HG02623 (cell line): ENCODE data around the gene CDC14A.
"Not testable (repeated sequence)": the region's sequence is repeated elsewhere in the genome, so short reads cannot be mapped to it uniquely, and the experiment has no call there.

Source experiments
- ATAC-seq: cut with Tn5 transposase; IDR thresholded peaks from one replicate; pipeline ENCODE4 v1.9.1; 2021; ENCODE audit warnings: moderate library complexity; ENCODE audit not compliant: unreplicated experiment

CDC14A gene

DNA sequence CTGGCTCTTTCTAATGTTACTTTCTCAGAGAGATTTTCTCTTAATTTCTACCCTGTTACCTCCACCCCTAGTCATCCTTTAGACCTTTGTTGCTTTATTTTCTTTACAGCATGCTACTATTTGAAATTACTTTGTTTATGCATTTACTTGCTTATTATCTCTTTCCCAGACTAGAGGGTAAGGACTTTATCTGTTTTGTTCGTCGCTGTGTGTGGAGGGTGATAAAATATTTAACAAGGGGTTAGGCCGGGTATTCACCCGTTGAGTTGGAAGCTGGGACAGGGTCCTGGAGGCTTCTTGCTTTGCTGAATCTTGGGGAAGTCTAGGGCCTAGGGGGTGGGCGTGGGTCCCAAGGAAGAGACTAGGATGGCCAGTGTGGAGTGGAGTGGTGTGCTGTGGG, 43.6 kb downstream of the CDC14A start:
- ATAC-seq: no peak

DNA sequence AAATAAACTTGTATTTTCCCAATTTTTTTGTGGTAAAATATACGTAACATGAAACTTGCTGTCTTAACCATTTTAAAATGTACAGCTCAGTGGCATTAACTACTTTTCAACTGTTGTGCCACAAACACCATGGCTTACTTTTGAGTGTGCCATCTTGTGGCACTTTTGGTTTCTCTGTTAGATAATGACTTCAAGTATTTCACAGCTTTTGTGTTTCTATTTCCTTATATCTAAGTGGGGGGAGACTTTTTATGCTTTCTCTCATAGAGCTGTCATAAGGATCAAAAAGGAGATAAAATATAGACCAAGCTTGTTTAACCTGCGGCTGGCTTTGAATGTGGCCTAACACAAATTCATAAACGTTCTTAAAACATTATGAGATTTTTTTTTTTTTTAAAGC, 44.3 kb downstream of the CDC14A start:
- no peak for ATAC-seq

DNA sequence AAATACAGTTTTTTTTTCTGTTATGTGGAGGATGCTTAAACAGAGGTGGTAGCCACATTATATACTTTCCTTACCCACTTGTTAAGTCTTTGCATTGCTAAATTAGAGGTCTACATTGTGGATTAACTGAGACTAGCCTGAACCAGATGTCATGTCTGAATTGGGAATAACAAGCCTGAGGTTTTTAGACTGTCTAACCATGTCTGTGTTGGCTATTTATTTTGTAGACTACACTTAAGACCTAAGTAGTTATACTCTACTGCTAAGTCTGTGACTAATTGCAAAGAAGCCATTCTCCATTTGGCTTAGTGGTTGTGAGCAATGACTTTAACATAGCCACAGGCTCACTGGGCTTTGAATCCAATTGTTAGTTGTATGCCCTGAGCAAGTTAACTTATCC, 45.4 kb downstream of the CDC14A start:
- no peak for ATAC-seq

DNA sequence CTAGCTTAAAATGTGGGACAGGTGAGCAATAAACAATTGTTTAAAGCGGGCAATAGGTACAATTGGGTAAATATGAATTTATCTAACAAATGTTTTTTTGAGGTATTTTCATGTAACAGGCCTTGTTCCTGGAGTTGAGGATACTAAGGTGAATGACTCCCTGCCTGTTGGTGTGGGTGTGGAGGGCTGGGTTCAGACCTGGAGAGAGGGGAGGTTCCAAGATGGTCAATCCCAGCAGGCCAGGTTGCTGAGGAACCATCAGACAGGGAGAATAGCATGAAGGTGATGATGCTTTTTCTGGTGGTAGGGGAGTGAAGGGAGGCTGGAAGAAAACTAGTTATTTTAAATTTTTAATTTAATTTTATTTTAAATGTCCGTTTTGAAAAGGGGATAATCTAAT, 46.3 kb downstream of the CDC14A start:
- ATAC-seq: no peak

DNA sequence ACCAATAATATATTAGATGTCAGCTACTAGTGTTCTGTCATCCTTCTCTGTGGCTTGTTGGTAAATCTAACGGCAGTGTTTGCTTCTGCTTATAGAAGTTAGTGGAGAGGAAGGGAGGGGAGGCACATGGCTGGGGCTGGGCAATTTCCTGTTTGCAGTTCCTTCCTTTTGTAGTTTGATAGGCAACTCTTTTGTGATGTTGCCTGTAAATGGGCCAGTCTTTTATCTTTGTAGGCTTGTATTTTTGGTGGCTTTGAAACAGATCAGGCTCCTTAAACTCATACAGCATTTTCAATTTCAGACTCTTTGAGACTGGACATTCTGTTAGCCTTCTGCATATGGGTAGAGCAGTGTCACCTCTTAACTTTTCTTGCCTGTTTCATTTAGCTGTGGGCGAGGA, 48.1 kb downstream of the CDC14A start:
- ATAC-seq: no peak

DNA sequence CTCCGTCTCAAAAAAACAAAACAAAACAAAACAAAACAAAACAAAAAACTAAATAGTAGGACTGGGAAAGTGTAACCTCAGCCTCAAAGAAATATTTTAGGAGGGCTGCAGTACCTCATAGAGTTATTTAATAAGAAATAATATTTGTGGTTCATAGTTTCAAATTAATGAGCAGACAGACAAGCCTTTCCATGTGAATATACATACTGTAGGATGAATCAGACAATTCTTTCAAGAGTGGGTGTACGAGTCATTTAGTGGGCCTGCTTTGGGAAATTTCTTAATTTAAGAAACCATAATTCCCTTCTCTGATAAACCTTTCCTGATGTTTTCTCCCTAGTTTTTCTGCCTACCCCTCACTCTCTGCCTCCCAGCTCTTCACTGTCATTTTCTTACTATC, 52.5 kb downstream of the CDC14A start:
- no peak for ATAC-seq

DNA sequence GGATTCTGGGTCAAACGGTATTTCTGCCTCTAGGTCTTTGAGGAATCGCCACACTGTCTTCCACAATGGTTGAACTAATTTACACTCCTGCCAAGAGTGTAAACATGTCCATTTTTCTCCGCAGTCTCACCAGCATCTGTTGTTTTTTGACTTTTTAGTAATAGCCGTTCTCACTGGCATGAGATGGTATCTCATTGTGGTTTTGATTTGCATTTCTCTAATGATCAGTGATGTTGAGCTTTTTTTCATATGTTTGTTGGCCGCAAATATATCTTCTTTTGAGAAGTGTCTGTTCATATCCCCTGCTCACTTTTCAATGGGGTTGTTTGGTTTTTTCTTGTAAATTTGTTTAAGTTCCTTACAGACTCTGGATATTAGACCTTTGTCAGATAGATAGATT, 53.6 kb downstream of the CDC14A start:
- ATAC-seq: not testable (repeated sequence)

DNA sequence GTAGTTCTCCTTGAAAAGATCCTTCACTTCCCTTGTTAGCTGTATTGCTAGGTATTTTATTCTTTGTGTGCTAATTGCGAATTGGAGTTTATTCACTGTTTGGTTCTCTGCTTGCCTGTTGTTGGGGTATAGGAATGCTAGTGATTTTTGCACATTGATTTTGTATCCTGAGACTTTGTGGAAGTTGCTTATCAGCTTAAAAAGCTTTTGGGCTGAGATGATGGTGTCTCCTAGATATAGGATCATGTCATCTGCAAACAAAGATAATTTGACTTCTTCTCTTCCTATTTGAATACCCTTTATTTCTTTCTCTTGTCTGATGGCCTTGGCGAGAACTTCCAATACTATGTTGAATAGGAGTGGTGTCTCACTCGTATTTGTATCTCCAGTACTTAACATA, 55.1 kb downstream of the CDC14A start:
- not testable (repeated sequence) for ATAC-seq

DNA sequence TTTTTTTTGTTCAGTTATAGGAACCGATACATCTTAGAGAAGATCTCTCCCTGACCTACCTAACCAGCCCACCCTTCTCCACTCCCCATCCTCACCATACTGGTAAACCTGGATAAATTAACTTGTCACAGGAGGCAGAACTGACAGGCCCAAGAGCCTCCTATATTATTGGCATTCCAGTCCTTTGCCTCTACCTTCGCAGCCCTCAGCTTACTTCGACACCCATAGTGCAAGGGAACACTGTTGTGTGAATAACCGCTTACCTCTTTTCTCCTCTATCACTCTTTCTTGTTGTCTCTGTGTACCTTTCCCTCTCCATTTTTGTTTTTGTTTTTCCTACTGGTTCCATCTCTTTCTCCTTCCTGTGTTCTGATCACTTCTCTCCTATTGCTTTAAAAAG, 58.7 kb downstream of the CDC14A start:
- ATAC-seq: no peak

DNA sequence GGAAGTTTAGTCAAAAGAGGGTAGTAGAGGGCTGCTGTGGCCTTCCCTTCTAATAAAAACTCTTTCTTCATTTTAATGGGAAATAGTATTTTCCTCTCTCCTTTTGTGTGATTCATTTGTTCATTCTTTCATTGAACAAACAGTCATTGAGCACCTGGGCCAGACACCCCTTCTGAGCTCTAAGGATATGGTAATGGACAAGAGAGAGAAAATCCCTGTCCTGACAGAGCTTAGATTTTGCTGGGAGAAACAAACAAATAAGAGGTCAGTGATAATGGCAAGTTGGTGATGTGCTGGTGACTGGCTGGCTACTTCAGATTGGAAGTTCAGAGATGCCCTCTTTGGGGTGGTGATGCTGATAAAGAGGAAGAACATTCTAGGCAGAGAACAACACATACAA, 59.3 kb downstream of the CDC14A start:
- no peak for ATAC-seq

DNA sequence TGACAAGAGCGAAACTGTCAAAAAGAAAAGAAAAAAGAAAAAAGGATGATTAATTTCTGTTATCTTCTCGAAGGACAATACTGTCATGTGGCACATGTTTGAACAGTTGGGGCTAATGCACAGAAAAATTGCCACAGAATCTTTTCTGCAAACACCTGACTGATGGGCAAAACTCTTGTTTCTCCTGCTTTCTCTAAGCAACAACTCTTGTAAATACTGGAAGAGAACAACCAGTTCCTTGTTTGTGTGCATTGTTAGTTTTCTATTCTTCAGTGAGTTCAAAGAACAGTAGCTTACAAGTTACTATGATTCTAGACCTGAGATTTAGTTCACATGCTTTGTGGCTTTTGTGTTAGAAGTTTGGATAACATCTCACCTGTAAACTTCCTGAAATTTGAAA, 60.7 kb downstream of the CDC14A start:
- no peak for ATAC-seq

DNA sequence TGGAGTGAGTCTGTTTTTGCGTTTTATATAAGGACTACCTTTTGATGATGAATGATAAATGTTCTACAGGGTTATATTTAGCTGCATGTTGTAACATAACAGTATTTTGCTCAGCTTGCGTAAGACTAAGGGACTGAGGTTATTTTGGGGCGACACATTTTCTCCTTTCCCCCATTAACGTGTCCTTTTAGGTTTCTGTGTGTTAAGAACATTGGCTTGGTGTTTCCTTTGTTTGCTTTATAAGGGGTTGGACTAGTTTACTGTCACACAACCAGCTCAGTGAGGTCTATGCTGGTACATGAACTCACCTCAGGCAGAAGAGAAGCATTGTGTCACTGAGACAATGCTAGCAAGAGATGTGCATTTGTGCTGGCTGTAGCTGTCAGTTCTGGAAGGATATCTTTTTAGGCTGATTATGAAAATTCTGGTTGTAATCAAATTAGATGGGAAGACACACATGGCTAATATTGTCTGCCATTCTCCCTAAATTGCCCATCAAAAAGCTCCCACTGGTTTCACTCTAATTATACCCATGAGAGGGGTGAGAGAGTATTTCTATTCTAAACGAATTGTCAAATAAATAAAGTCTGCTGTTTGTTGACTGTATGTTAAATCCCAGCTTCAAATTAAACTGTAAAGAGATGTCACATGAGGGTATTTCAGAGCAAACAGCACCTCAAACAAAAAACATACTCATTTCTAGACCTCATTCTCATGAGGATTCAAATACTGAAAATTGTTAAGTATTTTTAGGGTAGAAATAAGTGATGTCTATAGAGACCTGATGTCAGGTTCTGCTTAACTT, 62.6 kb downstream of the CDC14A start:
- ATAC-seq: no peak

DNA sequence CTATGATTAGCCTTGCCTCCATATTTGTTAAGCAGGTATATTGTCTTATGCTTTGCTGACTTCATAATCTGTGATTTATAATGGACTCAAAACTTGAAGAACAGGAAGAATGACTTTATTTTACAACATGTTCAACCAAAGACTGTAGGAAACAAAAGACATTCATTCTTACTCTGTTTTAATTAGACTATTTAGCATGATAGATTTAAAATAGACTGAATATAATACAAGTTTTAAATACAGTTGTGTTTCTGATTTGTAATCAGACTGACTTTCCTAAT, 63.1 kb downstream of the CDC14A start:
- ATAC-seq: no peak

DNA sequence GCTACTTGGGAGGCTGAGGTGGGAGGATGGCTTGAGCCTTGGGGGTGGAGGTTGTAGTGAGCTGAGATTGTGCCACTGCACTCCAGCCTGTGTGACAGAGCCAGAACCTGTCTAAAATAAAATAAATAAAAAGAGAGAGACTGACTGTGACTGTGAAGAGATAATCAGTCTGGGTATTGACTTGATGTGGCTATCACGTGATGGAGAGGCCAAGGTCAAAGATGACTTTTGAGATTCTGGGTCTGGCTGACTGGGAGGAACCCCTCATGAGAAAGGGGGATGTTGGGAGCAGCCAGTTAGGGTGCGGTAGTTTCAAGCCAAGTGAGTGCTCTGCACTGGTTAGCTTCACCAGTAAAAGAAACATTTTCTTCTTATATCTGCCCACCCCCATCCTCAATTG, 66.8 kb downstream of the CDC14A start:
- ATAC-seq: no peak

DNA sequence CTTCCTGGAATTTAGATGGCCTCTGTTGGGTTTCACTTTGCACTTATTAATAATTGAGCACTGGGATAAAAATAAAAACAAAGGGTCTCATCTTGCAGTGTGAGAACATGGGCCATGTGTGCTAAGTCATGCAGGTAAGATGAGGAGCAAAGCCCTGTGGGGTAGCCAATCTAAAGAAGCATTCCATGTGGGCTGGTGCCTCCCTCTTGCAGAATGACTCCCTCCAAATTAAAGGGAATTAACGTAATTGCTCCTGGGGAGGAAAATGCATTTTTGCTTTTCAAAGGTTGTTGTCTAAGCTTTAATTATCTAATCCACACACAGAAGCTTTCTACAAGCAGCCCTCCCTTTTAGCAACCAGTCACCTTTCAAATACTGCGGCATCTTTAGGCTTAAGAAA, 69.8 kb downstream of the CDC14A start:
- ATAC-seq: no peak

DNA sequence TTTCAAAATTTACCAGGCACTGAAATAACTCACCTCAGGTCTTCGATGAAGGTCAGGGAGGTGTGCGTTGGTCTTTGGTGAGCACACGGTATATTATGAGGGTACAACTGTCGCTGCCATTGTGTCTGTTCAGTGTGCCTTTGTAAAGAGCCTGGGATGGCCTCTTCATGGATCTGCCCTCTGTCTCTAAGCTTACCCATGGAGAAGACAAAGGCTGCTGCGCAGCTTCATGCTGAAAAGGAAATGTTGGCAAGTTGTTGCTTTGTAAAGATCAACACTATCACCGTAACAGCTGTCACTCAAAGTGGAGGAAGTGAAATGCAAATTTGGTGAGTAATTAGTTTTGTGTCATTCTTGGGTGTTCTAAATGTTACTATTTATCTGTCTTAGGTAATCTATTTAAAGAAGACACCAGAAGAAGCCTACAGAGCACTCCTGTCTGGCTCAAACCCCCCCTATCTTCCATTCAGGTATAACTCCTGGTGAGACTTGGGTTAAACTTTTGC, 71.6 kb downstream of the CDC14A start:
- peak; percentile 87 for ATAC-seq

DNA sequence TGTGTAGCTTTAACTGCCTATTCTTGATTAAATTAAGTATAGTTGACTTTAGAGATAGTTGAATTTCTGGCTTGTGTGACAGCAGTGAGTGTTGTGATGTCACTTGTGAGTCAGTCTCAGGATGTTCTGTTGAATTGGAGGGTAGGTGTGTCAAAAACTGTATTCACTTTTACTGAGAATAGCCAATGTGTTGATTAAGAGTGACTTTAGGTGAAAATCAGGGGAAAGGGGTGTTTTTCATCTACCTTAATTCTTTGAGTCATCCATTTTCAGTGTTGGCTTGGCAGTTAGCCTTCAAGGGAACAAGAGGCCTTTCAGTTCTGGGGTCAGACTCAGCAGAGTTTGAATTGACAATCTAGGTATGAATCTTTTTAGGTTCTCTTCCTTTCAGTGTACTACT, 75.9 kb downstream of the CDC14A start:
- ATAC-seq: no peak

DNA sequence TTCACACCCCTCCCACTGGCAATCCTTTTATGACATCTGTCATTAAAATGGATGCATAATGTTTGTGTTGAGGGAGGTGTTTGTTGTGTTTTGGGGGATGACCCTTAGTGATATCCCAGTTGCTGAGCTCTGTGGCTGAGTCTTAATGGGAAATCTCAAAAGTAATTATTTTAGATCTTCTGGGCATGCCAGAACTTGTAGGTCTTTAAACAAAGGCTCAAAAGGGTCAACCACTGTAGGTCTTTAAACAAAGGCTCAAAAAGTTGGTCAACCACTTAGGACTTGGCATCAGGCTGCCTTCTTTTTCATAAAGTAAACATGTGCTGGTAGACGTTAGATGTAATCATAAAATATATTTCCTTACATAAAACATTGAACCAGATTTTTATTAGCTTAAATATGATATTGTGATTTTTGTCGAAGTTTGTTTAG, 78.0 kb downstream of the CDC14A start:
- ATAC-seq: no peak

DNA sequence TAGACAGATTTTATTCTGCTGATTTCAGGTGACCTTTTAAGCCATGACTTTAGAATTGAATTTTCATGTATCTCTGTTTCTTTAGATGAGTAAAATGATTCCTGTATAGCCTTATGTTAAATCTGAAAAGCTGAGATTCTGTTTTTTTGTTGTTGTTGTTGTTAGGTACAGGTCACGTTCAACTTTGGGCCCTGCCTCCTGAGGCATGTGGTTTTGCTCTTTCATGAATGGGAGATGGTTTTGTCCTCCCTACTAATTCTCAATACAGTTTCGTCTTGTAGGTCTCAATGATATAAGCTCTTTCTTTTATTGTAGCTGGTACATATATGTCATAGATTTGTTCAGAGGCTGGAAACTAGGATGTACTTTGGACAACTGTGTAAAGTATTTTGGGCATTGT, 79.6 kb downstream of the CDC14A start:
- no peak for ATAC-seq

DNA sequence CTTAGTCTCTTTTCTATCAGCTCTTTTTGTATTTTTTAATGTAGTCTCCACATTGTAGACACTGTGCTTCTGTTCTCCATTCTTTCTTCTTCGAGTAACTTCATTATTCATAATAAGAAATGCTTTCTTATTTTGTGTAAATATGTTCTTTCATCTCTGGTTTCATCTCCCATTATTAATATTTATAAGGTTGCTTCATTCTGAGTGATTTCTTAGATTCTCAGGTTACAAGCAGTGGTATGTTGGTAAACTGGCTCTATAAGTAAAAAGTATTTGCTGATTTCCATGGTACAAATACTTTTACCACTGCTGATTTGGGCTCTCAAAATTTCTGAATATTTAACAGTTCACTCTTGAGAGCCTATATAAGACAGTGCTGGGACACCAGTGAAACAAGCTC, 81.3 kb downstream of the CDC14A start:
- ATAC-seq: no peak

DNA sequence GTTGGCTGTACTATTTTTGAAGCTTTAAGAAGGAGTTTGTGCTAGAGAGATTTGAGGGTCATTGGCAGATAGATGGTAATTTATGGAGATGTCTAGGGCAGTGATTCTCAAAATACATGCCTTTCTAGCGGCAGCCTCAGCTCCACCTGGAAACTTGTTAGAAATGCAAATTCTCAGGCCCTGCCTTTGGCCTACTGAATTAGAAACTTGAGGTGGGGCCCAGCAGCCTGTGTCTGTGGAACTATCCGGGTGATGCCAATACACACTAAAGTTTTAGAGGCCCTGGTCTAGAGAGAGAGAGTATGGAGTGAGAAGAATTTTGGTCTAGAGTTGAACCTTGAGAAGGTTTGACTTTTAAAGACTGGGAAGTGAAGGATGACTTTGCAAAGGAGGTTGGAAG, 82.5 kb downstream of the CDC14A start:
- no peak for ATAC-seq

DNA sequence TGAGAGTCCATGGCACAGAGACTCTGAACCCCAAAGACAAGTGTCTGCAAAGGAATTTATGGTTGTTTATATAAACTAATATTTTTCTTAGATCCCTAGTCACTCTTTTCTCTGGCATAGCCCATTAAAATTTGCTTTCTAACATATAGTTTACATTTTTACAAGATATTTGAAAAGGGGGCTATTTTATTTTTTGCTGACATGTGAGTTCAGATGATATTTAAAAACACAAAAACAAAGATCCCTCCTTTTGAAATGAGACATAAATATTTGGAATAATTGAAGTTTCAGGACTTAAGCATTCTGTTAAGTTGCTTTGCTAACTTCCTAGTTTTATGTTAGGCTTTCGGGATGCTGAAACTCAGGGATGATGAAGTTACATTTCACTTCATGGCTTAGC, 86.1 kb downstream of the CDC14A start:
- ATAC-seq: no peak

DNA sequence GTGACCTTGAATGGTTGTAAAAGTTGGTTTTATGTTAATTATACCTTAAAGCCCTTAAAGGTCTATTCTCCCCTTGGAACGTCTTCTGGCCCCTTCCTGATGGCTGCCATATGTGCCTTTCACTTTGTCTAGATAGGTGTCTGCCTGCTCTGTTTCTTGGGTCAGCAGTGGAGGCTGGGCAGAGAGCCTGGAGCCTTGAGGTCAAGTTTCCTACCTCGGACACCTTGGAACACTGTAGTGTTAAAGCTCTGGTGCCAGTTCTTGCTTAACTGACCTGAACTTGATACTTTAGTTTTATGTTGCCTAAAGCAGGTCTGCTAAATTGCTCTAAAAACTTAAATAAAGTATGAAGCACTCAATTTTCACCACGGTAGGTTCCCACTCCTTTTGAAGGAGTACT, 86.5 kb downstream of the CDC14A start:
- ATAC-seq: no peak
